GM21786 (cell line): Measurements from ENCODE around the gene RNF212B.
A peak's percentile ranks its signal among the peaks of the same experiment; 100 is the strongest.

Source experiments
- ATAC-seq: cut with Tn5 transposase; IDR thresholded peaks from one replicate; pipeline ENCODE4 v1.9.1; 2021; ENCODE audit not compliant: unreplicated experiment

Gene RNF212B

GRCh38 chr14:23319746-23320583 lies 82.2 kb downstream of the RNF212B start:
- ATAC-seq: no peak

- peak; percentile 88 for ATAC-seq
Measured at GRCh38 chr14:23320584-23321571, 83.1 kb downstream of the RNF212B start, which contains the start of gene PABPN1. PABPN1 (plus strand) TSS chr14:23321457; CDS start chr14:23321470, 13 bp downstream.

- peak; percentile 2 for ATAC-seq
Measured at GRCh38 chr14:23321572-23322547, 84.1 kb downstream of the RNF212B start.
